ENCODE data around the gene YARS2. TPM values are rescaled to one million over a fixed set of nuclear protein-coding genes. Genes with fewer than 3 reads are reported as not detected.

The YARS2 gene

DNA sequence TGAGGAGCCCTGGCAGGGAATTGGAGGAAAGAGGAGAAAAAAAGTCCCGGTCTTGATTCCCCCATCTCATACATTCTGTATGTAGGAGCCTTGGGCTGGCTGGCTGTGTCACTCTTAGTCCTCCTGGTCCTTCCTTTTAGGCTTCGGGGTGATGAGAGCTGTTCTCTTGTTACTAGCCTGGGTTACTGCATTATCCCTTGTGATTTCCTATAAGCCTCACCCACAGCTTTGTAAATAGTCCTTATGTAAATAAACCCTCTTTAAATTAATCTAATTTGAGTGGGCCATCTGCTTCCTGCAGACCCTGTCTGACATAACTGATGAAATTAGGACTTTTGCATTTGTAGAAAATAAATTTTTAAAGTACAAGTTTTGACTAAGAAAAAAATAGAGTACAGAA, 57.4 kb downstream of the YARS2 start:
- H3K27ac ChIP-seq (ENCODE audit: low read depth, low read length): no peak overlapping the region
- H3K56ac ChIP-seq (ENCODE audit: low read length): no peak overlapping the region
- no peak overlapping the region for H3K9ac ChIP-seq (ENCODE audit: low read length)
- H2BK120ac ChIP-seq (ENCODE audit: low read depth, low read length): no peak overlapping the region
- no peak overlapping the region for H3K4ac ChIP-seq (ENCODE audit: low read depth, low read length)
- no peak overlapping the region for H4K8ac ChIP-seq (ENCODE audit: low read depth, low read length)
- no peak overlapping the region for H2BK15ac ChIP-seq (replicated peaks; ENCODE audit: low read depth)
- H3K23ac ChIP-seq (ENCODE audit: low read length): no peak overlapping the region
- no peak overlapping the region for H2BK5ac ChIP-seq (ENCODE audit: low read length)
- H3K27me3 ChIP-seq (ENCODE audit: insufficient read depth, low read length, poor library complexity): no peaks in the 10 kb centered on the region
- no peak overlapping the region for H4K5ac ChIP-seq (ENCODE audit: low read length)
- H3K4me3 ChIP-seq (ENCODE audit: low read length): no peak overlapping the region
- DNase-seq: peak; percentile 54
- H3K4me1 ChIP-seq (ENCODE audit: control insufficient read depth, low read depth, low read length): peaks cover 2% of the 10 kb centered on the region
- H3K18ac ChIP-seq (ENCODE audit: low read length): no peak overlapping the region
- no peak overlapping the region for H3K4me2 ChIP-seq (ENCODE audit: low read length)
- no peak overlapping the region for H2AK5ac ChIP-seq (ENCODE audit: low read length)
- H3K36me3 ChIP-seq (ENCODE audit: control insufficient read depth, insufficient read depth, low read length): no peaks in the 10 kb centered on the region
- no CpG with 5 or more reads among the region's 2 CpGs for WGBS (ENCODE audit: extremely low coverage, insufficient coverage, low lambda C conversion rate)
- H3K79me1 ChIP-seq (ENCODE audit: low read length): peaks cover 8% of the 10 kb centered on the region
- peaks cover 21% of the 10 kb centered on the region for H3K79me2 ChIP-seq (ENCODE audit: control insufficient read depth, insufficient read depth, low read length)

DNA sequence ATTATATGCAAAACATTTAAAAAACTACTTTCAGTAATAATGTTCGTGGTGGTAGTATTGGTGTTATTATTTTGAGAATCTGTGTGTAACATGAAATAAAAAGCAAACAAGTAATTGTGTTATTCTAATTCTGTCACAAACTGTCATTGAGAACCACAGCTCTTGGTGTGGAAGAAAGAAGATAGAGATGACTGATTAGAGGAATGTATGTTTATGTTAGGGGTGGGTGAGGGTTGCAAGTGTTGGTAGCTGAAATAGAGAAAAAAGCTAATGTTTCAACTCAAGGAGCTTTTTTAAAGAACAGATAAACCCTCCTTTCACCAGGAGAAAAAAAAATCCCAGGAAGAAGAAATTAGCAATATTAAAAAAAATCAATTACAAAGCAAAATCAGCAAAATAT, 58.3 kb downstream of the YARS2 start:
- Histone ChIP-seq H3K18ac (ENCODE audit: low read length) (no peak overlapping the region), H3K4me2 (ENCODE audit: low read length) (no peak overlapping the region), H3K56ac (ENCODE audit: low read length) (no peak overlapping the region), H3K4me1 (ENCODE audit: control insufficient read depth, low read depth, low read length) (peaks cover 2% of the 10 kb centered on the region), H3K79me2 (ENCODE audit: control insufficient read depth, insufficient read depth, low read length) (peaks cover 25% of the 10 kb centered on the region), H3K4me3 (ENCODE audit: low read length) (no peak overlapping the region), H3K79me1 (ENCODE audit: low read length) (peaks cover 8% of the 10 kb centered on the region), H3K23ac (ENCODE audit: low read length) (no peak overlapping the region), H3K36me3 (ENCODE audit: control insufficient read depth, insufficient read depth, low read length) (no peaks in the 10 kb centered on the region), H3K9ac (ENCODE audit: low read length) (no peak overlapping the region), H2BK120ac (ENCODE audit: low read depth, low read length) (no peak overlapping the region), H4K8ac (ENCODE audit: low read depth, low read length) (no peak overlapping the region), H4K5ac (ENCODE audit: low read length) (no peak overlapping the region), H2BK15ac (replicated peaks; ENCODE audit: low read depth) (no peak overlapping the region), H3K27me3 (ENCODE audit: insufficient read depth, low read length, poor library complexity) (no peaks in the 10 kb centered on the region), H2BK5ac (ENCODE audit: low read length) (no peak overlapping the region), H3K4ac (ENCODE audit: low read depth, low read length) (no peak overlapping the region), H2AK5ac (ENCODE audit: low read length) (no peak overlapping the region), H3K27ac (ENCODE audit: low read depth, low read length) (no peak overlapping the region)
- WGBS (ENCODE audit: extremely low coverage, insufficient coverage, low lambda C conversion rate): 100% methylated on average over 1 of the region's 1 CpG
- no peak for DNase-seq

Small RNAs within 50 kb of the gene (small RNA-seq; reads per million reads assigned to genes)
- not detected for gene RF00019 (ENCODE audit: insufficient read depth)
